ENCODE measurements around the gene SPAG8. TPM values are rescaled to one million over a fixed set of nuclear protein-coding genes. Genes with fewer than 3 reads are reported as not detected.

SPAG8 gene
- total RNA-seq, 2 experiments from 2014 or later = 1.1 to 3.6 TPM

GRCh38 chr9:35856882-35857281 is 44.8 kb upstream of the SPAG8 start:
- Histone ChIP-seq H3K4me3 (ENCODE audit: low read depth, low read length, poor library complexity, severe bottlenecking) (no peak overlapping the region), H2AFZ (ENCODE audit: low read length) (no peak overlapping the region), H4K20me1 (ENCODE audit: insufficient read depth, low read length) (no peaks in the 10 kb centered on the region), H3K27ac (ENCODE audit: low read depth, low read length, poor library complexity, severe bottlenecking) (no peak overlapping the region), H3K4me1 (ENCODE audit: insufficient read depth, low read length, poor library complexity, severe bottlenecking) (no peaks in the 10 kb centered on the region), H3K9me2 (ENCODE audit: insufficient read depth, low read length) (no peaks in the 10 kb centered on the region), H3K4me2 (ENCODE audit: low read length) (no peak overlapping the region), H3K36me3 (ENCODE audit: insufficient read depth, low read length) (no peaks in the 10 kb centered on the region), H3K79me2 (ENCODE audit: insufficient read depth, low read depth, low read length) (no peaks in the 10 kb centered on the region), H3K9me3 (ENCODE audit: low read length) (no peaks in the 10 kb centered on the region)
- CTCF ChIA-PET (ENCODE audit: unreplicated experiment) = no interaction called here
- intact Hi-C loops (cut with micrococcal nuclease; ENCODE audit: unreplicated experiment) = no loop called here
- POLR2A ChIA-PET = interaction anchor here (0.6 to 1.0 kb wide), 3 partner anchors 20 to 81 kb away, joined by 3 read pairs; no protein-coding TSS in a partner anchor
- no peak for DNase-seq (ENCODE audit: low spot score)
- TF ChIP-seq CTCF (conservative IDR thresholded peaks at IDR 0.05; ENCODE audit: low read length) (no peak), EZH2phosphoT487 (IDR thresholded peaks at IDR 0.05; ENCODE audit: borderline replicate concordance, low read depth, low read length) (no peak)
- no TSS peak for BruUV-seq (replicated peaks)

DNA sequence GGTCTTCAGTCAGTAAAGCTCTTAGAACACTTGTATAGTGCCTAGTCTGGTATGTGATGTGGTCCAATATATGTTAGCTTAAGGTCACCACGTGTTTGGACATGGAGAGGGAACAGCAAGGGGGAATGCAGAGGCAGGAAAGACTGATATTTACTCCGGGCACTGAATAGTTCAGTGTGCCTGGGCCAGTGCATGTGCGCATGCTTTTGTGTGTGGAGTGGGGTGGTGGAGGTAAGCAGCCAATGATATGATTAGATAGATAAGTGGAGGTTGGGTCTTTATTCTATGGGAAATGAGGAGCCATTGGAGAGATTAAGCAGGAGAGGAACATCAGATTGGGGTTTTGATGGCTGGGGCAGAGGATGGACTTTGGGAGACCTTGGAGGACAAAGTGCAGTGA is 44.1 kb upstream of the SPAG8 start:
- Histone ChIP-seq H3K4me2 (ENCODE audit: low read length) (no peak overlapping the region), H3K27ac (ENCODE audit: low read depth, low read length, poor library complexity, severe bottlenecking) (no peak overlapping the region), H3K9me3 (ENCODE audit: low read length) (no peaks in the 10 kb centered on the region), H3K36me3 (ENCODE audit: insufficient read depth, low read length) (no peaks in the 10 kb centered on the region), H3K79me2 (ENCODE audit: insufficient read depth, low read depth, low read length) (no peaks in the 10 kb centered on the region), H3K9me2 (ENCODE audit: insufficient read depth, low read length) (no peaks in the 10 kb centered on the region), H4K20me1 (ENCODE audit: insufficient read depth, low read length) (no peaks in the 10 kb centered on the region), H2AFZ (ENCODE audit: low read length) (no peak overlapping the region), H3K4me3 (ENCODE audit: low read depth, low read length, poor library complexity, severe bottlenecking) (no peak overlapping the region), H3K4me1 (ENCODE audit: insufficient read depth, low read length, poor library complexity, severe bottlenecking) (no peaks in the 10 kb centered on the region)
- BruUV-seq (replicated peaks) = no TSS peak
- intact Hi-C loops (cut with micrococcal nuclease; ENCODE audit: unreplicated experiment) = no loop called here
- ChIA-PET POLR2A (interaction anchor here (0.6 kb wide), 1 partner anchor 79 kb away, joined by 3 read pairs; no protein-coding TSS in a partner anchor), CTCF (ENCODE audit: unreplicated experiment) (interaction anchor here (1.3 kb wide), 1 partner anchor 23 kb away, joined by 3 read pairs; no protein-coding TSS in a partner anchor)
- TF ChIP-seq CTCF (conservative IDR thresholded peaks at IDR 0.05; ENCODE audit: low read length) (no peak), EZH2phosphoT487 (IDR thresholded peaks at IDR 0.05; ENCODE audit: borderline replicate concordance, low read depth, low read length) (no peak)
- no peak for DNase-seq (ENCODE audit: low spot score)

DNA sequence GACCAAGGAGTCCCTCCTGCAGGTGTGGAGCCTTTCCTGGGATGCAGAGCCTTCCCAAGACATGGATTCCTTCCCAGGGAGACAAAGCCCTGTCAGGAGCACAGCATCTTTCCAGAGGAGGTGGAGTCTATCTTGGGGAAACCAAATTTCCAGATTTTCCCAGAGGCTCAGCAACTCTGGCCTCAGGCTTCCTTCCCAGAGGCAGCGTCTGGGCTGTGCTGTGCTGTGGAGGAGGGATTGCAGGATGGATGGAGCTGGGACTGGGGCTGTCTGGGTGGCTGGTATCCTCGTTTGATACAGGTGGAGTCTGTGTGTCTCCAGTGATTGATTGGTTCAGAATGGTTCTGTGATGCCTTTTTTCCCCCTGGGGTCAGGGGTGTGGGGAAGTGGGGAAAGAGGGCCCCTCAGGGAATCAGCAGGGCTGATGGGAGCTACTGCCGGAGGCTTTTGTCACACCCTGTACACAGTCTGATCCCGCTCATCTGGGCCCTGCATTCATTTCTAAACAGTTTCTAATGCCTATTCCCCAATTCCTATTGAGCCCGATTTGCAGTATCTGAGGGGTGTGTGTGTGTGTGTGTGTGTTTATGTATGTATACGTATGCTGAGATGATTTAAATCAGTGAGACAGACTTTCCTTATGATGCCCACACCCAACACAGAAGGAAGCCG is 42.2 kb upstream of the SPAG8 start:
- no peak overlapping the region for H3K4me2 ChIP-seq (ENCODE audit: low read length)
- no TSS peak for BruUV-seq (replicated peaks)
- no peaks in the 10 kb centered on the region for H3K4me1 ChIP-seq (ENCODE audit: insufficient read depth, low read length, poor library complexity, severe bottlenecking)
- no peaks in the 10 kb centered on the region for H3K9me3 ChIP-seq (ENCODE audit: low read length)
- intact Hi-C loops (cut with micrococcal nuclease; ENCODE audit: unreplicated experiment) = no loop called here
- no peaks in the 10 kb centered on the region for H3K79me2 ChIP-seq (ENCODE audit: insufficient read depth, low read depth, low read length)
- H4K20me1 ChIP-seq (ENCODE audit: insufficient read depth, low read length) = no peaks in the 10 kb centered on the region
- no peak overlapping the region for H3K4me3 ChIP-seq (ENCODE audit: low read depth, low read length, poor library complexity, severe bottlenecking)
- no peak overlapping the region for H3K27ac ChIP-seq (ENCODE audit: low read depth, low read length, poor library complexity, severe bottlenecking)
- no peak for DNase-seq (ENCODE audit: low spot score)
- no peak for TF ChIP-seq EZH2phosphoT487 (IDR thresholded peaks at IDR 0.05; ENCODE audit: borderline replicate concordance, low read depth, low read length)
- POLR2A ChIA-PET = no interaction called here
- no peaks in the 10 kb centered on the region for H3K9me2 ChIP-seq (ENCODE audit: insufficient read depth, low read length)
- CTCF ChIA-PET (ENCODE audit: unreplicated experiment) = no interaction called here
- no peak overlapping the region for H2AFZ ChIP-seq (ENCODE audit: low read length)
- H3K36me3 ChIP-seq (ENCODE audit: insufficient read depth, low read length) = no peaks in the 10 kb centered on the region
